ENCODE data around the gene CUTA. TPM values are rescaled to one million over a fixed set of nuclear protein-coding genes. Genes with fewer than 3 reads are reported as not detected.

CUTA gene, protein sequence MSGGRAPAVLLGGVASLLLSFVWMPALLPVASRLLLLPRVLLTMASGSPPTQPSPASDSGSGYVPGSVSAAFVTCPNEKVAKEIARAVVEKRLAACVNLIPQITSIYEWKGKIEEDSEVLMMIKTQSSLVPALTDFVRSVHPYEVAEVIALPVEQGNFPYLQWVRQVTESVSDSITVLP
- total RNA-seq (2014; rRNA removed; shearing (Covaris generic)), result 168 and 188 TPM in 2 replicates

DNA sequence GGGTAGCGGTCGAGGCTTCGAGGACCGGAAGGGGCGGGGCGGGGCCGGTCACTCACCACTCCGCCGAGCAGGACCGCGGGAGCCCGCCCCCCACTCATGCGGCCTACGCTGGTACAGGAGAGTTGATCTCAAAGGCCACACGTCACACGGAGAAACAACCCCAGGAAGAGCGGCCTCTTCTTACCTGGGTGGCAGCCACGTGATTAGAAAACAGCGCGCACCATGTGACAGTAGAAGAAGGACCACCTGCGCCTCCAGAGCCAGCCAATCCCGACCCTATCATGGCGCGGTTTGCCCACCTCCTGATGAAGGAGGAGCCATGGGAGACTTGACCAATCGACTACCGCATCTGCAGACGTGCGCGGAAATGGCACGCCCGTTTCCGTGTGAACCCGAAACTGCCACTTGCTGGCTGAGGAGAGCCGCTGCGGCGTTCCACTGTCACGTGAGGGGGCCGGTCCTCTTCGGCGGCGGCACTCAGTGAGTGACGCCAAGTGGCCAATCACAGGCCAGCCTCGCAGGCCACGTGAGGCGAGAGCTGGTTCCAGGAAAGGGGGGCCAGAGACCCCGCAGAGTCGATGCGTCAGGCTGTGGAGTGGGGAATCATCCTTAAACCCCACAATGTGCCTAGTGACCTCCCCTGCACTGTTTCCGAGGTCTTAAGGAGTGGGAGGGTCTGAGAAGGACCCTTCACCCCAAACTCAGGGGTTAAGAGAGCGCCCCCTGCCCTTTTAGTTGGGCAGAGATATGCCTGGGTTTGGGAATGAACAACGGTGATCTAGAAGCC, at the start of gene CUTA:
CUTA (minus strand) TSS at position 205 of the 787 bp plus-strand sequence; CDS start at position 98, 107 bp downstream.
- peak; percentile 96 for DNase-seq
- peak within 1 kb of the TSS; percentile 57 for H3K4me3 ChIP-seq (ENCODE audit: insufficient read depth, low read depth, low read length)
- peaks cover 19% of the 10 kb centered on the region for H3K36me3 ChIP-seq (replicated peaks; ENCODE audit: control insufficient read depth, insufficient read depth, low read length)
- H3K27me3 ChIP-seq (ENCODE audit: control insufficient read depth, insufficient read depth, low read length), result no peaks in the 10 kb centered on the region

DNA sequence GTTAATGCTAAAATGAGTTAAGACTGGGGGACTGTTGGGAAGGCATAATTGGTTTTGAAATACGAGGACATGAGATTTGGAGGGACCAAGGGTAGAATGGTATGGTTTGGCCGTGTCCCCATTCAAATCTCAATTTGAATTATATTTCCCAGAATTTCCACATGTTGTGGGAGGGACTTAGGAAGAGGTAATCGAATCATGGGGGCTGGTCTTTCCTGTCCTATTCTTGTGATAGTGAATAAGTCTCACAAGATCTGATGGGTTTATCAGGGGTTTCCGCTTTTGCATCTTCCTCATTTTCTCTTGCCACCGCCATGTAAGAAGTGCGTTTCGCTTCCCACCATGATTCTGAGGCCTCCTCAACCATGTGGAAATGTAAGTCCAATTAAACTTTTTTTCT, 49.2 kb upstream of the CUTA start:
- H3K4me3 ChIP-seq (ENCODE audit: insufficient read depth, low read depth, low read length), result no peak overlapping the region
- no peaks in the 10 kb centered on the region for H3K27me3 ChIP-seq (ENCODE audit: control insufficient read depth, insufficient read depth, low read length)
- no peak for DNase-seq
- no peaks in the 10 kb centered on the region for H3K36me3 ChIP-seq (replicated peaks; ENCODE audit: control insufficient read depth, insufficient read depth, low read length)

DNA sequence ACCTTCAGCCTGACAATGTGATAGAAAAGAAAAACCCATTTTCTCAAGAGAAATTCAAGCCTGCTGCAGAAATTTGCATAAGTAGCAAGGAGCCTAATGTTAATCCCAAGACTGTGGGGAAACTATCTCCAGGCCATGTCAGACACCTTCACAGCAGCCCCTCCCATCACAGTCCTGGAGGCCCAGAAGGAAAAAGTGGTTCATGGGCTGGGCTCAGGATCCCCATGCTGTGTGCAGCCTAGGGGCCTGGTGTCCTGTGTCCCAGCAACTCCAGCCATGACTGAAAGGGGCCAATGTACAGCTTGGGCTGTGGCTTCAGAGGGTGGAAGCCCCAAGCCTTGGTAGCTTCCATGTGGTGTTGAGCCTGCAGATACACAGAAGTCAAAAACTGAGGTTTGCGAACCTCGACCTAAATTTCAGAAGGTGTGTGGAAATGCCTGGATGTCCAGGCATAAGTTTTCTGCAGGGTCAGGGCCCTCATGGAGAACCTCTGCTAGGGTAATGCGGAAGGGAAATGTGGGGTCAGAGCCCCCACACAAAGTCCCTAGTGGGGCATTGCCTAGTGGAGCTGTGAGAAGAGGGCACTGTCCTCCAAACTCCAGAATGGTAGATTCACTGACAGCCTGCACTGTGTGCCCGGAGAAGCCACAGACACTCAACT, 48.3 kb upstream of the CUTA start:
- H3K4me3 ChIP-seq (ENCODE audit: insufficient read depth, low read depth, low read length), result no peak overlapping the region
- H3K36me3 ChIP-seq (replicated peaks; ENCODE audit: control insufficient read depth, insufficient read depth, low read length), result no peaks in the 10 kb centered on the region
- DNase-seq, result no peak
- no peaks in the 10 kb centered on the region for H3K27me3 ChIP-seq (ENCODE audit: control insufficient read depth, insufficient read depth, low read length)

GRCh38 chr6:33459226-33459625, 41.3 kb upstream of the CUTA start:
- DNase-seq, result no peak
- Histone ChIP-seq H3K4me3 (ENCODE audit: insufficient read depth, low read depth, low read length) (no peak overlapping the region), H3K36me3 (replicated peaks; ENCODE audit: control insufficient read depth, insufficient read depth, low read length) (peaks cover 6% of the 10 kb centered on the region), H3K27me3 (ENCODE audit: control insufficient read depth, insufficient read depth, low read length) (no peaks in the 10 kb centered on the region)

DNA sequence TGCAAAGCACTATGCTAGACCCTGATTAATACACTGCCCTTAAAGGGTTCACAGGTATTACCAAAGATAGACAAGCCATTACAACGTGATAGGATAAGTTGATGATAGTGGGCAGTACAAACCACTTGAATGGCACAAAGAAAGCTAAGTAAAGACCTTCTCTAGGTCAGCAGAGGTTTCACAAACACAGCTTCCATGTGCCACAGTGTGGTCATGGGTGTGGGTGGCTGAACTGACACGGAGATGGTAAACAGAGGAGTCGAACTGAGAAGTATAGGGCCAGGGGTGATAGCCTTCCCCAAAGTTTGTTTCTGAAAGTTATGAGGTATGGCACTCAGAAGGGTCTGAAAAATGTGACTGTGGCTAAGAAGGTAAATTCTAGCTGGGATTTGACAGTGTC, 40.8 kb upstream of the CUTA start:
- no peak for DNase-seq
- no peaks in the 10 kb centered on the region for H3K27me3 ChIP-seq (ENCODE audit: control insufficient read depth, insufficient read depth, low read length)
- H3K36me3 ChIP-seq (replicated peaks; ENCODE audit: control insufficient read depth, insufficient read depth, low read length), result peaks cover 6% of the 10 kb centered on the region
- no peak overlapping the region for H3K4me3 ChIP-seq (ENCODE audit: insufficient read depth, low read depth, low read length)

- Histone ChIP-seq H3K36me3 (replicated peaks; ENCODE audit: control insufficient read depth, insufficient read depth, low read length) (peaks cover 6% of the 10 kb centered on the region), H3K27me3 (ENCODE audit: control insufficient read depth, insufficient read depth, low read length) (no peaks in the 10 kb centered on the region), H3K4me3 (ENCODE audit: insufficient read depth, low read depth, low read length) (no peak overlapping the region)
- DNase-seq, result no peak
These were observed 38.2 kb upstream of the CUTA start for GRCh38 chr6:33456156-33456555.

GRCh38 chr6:33455051-33455450, 37.1 kb upstream of the CUTA start:
- Histone ChIP-seq H3K27me3 (ENCODE audit: control insufficient read depth, insufficient read depth, low read length) (no peaks in the 10 kb centered on the region), H3K4me3 (ENCODE audit: insufficient read depth, low read depth, low read length) (peak overlapping the region; percentile 79), H3K36me3 (replicated peaks; ENCODE audit: control insufficient read depth, insufficient read depth, low read length) (peaks cover 6% of the 10 kb centered on the region)
- DNase-seq, result peak; percentile 27

GRCh38 chr6:33454009-33454946, 36.4 kb upstream of the CUTA start, which contains the start of gene ZBTB9:
Gene ZBTB9, plus strand, starts transcription at chr6:33454576. Its CDS starts 525 bp downstream, at chr6:33455101.
- DNase-seq, result peak; percentile 100
- H3K4me3 ChIP-seq (ENCODE audit: insufficient read depth, low read depth, low read length), result peak within 1 kb of the TSS; percentile 79
- H3K36me3 ChIP-seq (replicated peaks; ENCODE audit: control insufficient read depth, insufficient read depth, low read length), result peaks cover 10% of the 10 kb centered on the region
- no peaks in the 10 kb centered on the region for H3K27me3 ChIP-seq (ENCODE audit: control insufficient read depth, insufficient read depth, low read length)

DNA sequence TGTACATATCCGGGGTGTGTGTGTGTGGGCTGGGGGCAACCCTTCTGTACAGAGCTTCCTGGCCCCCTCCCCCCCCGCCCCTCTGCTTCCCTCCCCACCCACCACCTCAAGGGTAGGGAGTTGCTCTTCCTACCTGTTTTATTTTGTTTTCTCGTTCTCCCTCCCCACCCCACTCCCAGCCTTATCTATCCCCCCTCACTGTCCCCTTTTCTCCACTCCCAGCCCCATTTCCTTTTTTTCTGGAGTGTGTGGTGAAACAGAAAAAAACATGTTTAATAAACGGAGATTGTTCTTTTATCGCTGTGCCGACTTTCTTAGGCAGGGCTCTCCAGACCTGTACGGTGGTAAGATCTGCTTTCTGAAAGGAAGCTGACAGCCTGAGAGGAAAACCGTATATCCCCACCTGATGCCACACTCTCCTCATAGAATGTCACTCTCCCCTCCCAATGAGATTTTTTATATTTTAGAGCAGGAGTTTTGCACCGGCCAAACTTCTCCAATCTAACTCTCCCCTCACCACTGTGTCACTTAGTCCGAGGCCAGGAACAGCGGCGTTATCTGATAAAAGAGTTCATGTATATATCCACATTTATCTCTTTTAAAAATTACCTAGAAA, 35.6 kb upstream of the CUTA start:
- Histone ChIP-seq H3K36me3 (replicated peaks; ENCODE audit: control insufficient read depth, insufficient read depth, low read length) (peaks cover 18% of the 10 kb centered on the region), H3K4me3 (ENCODE audit: insufficient read depth, low read depth, low read length) (peak overlapping the region; percentile 79), H3K27me3 (ENCODE audit: control insufficient read depth, insufficient read depth, low read length) (no peaks in the 10 kb centered on the region)
- peak; percentile 72 for DNase-seq

GRCh38 chr6:33452496-33452895, 34.6 kb upstream of the CUTA start:
- H3K36me3 ChIP-seq (replicated peaks; ENCODE audit: control insufficient read depth, insufficient read depth, low read length), result peaks cover 27% of the 10 kb centered on the region
- DNase-seq, result peak; percentile 58
- no peaks in the 10 kb centered on the region for H3K27me3 ChIP-seq (ENCODE audit: control insufficient read depth, insufficient read depth, low read length)
- no peak overlapping the region for H3K4me3 ChIP-seq (ENCODE audit: insufficient read depth, low read depth, low read length)

DNA sequence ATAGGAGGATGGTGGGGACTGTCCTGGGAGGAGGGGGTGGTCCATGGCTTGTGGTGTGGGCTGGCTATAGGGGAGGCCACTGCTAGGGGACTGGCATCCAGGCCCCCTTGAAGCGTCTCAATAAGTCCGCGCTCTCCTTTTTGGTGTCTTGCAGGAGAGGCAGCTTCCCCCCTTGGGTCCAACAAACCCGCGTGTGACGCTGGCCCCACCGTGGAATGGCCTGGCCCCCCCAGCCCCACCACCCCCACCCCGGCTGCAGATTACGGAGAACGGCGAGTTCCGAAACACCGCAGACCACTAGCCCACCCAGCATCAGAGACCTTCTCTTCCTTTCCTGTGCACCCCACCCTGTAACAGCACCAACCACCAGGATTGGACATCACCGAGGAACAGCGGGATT, 33.7 kb upstream of the CUTA start:
- DNase-seq, result no peak
- Histone ChIP-seq H3K27me3 (ENCODE audit: control insufficient read depth, insufficient read depth, low read length) (no peaks in the 10 kb centered on the region), H3K36me3 (replicated peaks; ENCODE audit: control insufficient read depth, insufficient read depth, low read length) (peaks cover 34% of the 10 kb centered on the region), H3K4me3 (ENCODE audit: insufficient read depth, low read depth, low read length) (no peak overlapping the region)

- Histone ChIP-seq H3K4me3 (ENCODE audit: insufficient read depth, low read depth, low read length) (no peak overlapping the region), H3K36me3 (replicated peaks; ENCODE audit: control insufficient read depth, insufficient read depth, low read length) (peaks cover 36% of the 10 kb centered on the region), H3K27me3 (ENCODE audit: control insufficient read depth, insufficient read depth, low read length) (no peaks in the 10 kb centered on the region)
- DNase-seq, result peak; percentile 37
These were observed 32.5 kb upstream of the CUTA start for GRCh38 chr6:33450434-33450833.

DNA sequence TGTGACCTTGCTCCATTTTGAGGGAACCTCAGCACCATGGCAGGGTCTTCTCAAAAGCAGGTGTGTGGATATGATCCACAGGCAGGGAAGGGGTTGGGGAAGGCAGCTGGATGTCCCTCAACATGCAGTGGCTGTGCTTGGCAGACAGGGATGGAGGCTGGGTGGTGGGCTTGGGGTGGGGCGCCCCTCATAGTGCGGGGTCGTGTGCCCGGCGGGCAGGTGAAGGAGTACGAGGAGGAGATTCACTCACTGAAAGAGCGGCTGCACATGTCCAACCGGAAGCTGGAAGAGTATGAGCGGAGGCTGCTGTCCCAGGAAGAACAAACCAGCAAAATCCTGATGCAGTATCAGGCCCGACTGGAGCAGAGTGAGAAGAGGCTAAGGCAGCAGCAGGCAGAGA, 28.4 kb upstream of the CUTA start:
- H3K36me3 ChIP-seq (replicated peaks; ENCODE audit: control insufficient read depth, insufficient read depth, low read length), result peaks cover 64% of the 10 kb centered on the region
- no peaks in the 10 kb centered on the region for H3K27me3 ChIP-seq (ENCODE audit: control insufficient read depth, insufficient read depth, low read length)
- peak; percentile 30 for DNase-seq
- H3K4me3 ChIP-seq (ENCODE audit: insufficient read depth, low read depth, low read length), result no peak overlapping the region
